Sigmoid colon (tissue), 7 donors: ENCODE measurements around the gene CFAP61. TPM values are rescaled to one million over a fixed set of nuclear protein-coding genes. Genes with fewer than 3 reads are reported as not detected.

ENCODE experiments used
- DNase-seq: peaks from one replicate; pipeline ENCODE4 v3.0.0-alpha.2; 2019
- H3K27ac ChIP-seq, 4 donors: fragments of 200-600 bp; sonication (generic); one replicate each; pipeline ENCODE4 v1.5.1; 2016 to 2019; ENCODE audit warnings: mild to moderate bottlenecking in 1 of 4
- H3K27me3 ChIP-seq, 3 donors: fragments of 200-600 bp; sonication (generic); one replicate each; pipeline ENCODE4 v1.5.1; 2019; ENCODE audit warnings: mild to moderate bottlenecking in 1 of 3
- H3K36me3 ChIP-seq, 4 donors: fragments of 200-600 bp; sonication (generic); one replicate each; pipeline ENCODE4 v1.5.1; 2016 to 2019
- H3K4me1 ChIP-seq, 4 donors: fragments of 200-600 bp; sonication (generic); one replicate each; pipeline ENCODE4 v1.5.1; 2017 to 2019
- H3K4me3 ChIP-seq, 4 donors: fragments of 200-600 bp; sonication (generic); one replicate each; pipeline ENCODE4 v1.5.1; 2017 to 2019; ENCODE audit warnings: mild to moderate bottlenecking in 2 of 4, moderate library complexity in 1 of 4
- H3K9me3 ChIP-seq, 4 donors: fragments of 200-600 bp in 3 of 4; sonication (generic) in 3 of 4; one replicate each; pipeline versions ENCODE4 v1.5.1 to v1.6.1; 2013 to 2019
- EP300 ChIP-seq, 4 donors: sonication (generic); formaldehyde crosslinking; IDR thresholded peaks; one replicate each; pipeline ENCODE4 v1.6.1; 2017; ENCODE audit warnings: antibody characterized with exemption in 4 of 4
- POLR2A ChIP-seq, 2 donors: fragments of 450-650 bp; IDR thresholded peaks; one replicate each; pipeline ENCODE4 v1.6.1; 2016; ENCODE audit warnings: antibody characterized with exemption in 2 of 2, mild to moderate bottlenecking in 2 of 2, moderate library complexity in 2 of 2
- POLR2AphosphoS5 ChIP-seq, 4 donors: sonication (generic); formaldehyde crosslinking; IDR thresholded peaks; one replicate each; pipeline ENCODE4 v1.6.1; 2017; ENCODE audit warnings: antibody characterized with exemption in 4 of 4
- WGBS, 2 donors: extraction: QIAGEN DNeasy Blood & Tissue Kit; methylation state at CpG; one replicate each; pipeline ENCODE4 v1.1.7; 2013; 5-methylcytosine and 5-hydroxymethylcytosine counted together
- intact Hi-C: fragments of 100-400 bp; cut with DNase I; formaldehyde crosslinking; loops from one replicate; pipeline ENCODE4 v1.15.1; 2023
- polyA plus RNA-seq, 3 donors: library from polyadenylated mRNA; stranded (reverse); fragments of 200-250 nt; gene quantifications; one replicate each; pipeline ENCODE4 v1.2.3, GENCODE V29; 2013
- total RNA-seq, 4 donors: library from RNA; depleted of rRNA; stranded (reverse); fragments of >200 nt; gene quantifications; one replicate each; pipeline ENCODE4 v1.1.0, GENCODE V29; 2016
- TF ChIP-seq, protein P1 (sequence below), 4 experiments: fragments of 450-650 bp in 3 of 4; fragments of 200-600 bp in 1 of 4; IDR thresholded peaks; one replicate each; pipeline ENCODE4 v1.5.1; 2016 to 2019; ENCODE audit warnings: antibody characterized with exemption in 4 of 4, mild to moderate bottlenecking in 3 of 4, moderate library complexity in 2 of 4
- donor health status: healthy with polysubstance abuse.
- donor health status: Bipolar disorder and iron deficiency.
- donor health status: healthy.

Gene CFAP61
- total and polyA plus RNA-seq, 7 donors: 0.15 to 2.0 (median 0.44) TPM; not detected in 3

DNA sequence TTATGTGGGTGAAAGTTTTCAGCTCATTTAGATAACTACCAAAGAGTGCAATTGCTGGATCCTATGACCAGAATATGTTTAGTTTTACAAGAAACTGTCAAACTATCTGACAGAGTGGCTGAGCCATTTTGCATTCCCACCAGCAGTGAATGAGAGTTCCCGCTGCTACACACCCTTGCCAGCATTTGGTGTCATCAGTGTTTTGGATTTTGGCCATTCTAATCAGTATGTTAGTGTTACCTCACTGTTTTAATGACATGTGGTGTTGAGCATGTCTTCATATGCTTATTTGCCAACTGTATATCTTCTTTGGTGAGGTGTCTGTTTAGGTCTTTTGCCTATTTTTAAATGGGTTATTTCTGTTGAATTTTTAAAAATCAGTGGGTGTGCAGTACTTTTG lies 120.9 kb downstream of the CFAP61 start:
- Histone ChIP-seq H3K4me3 (no peak overlapping the region), H3K4me1 (no peaks in the 10 kb centered on the region), H3K27ac (no peak overlapping the region), H3K36me3 (no peaks in the 10 kb centered on the region), H3K9me3 (peaks cover 0 to 2% (median under 1%) of the 10 kb centered on the region in 4 donors), H3K27me3 (no peaks in the 10 kb centered on the region)
- TF ChIP-seq POLR2AphosphoS5 (IDR thresholded peaks at IDR 0.05) (no peak), POLR2A (IDR thresholded peaks at IDR 0.05) (no peak), EP300 (IDR thresholded peaks at IDR 0.05) (no peak)
- TF ChIP-seq, protein P1, sequence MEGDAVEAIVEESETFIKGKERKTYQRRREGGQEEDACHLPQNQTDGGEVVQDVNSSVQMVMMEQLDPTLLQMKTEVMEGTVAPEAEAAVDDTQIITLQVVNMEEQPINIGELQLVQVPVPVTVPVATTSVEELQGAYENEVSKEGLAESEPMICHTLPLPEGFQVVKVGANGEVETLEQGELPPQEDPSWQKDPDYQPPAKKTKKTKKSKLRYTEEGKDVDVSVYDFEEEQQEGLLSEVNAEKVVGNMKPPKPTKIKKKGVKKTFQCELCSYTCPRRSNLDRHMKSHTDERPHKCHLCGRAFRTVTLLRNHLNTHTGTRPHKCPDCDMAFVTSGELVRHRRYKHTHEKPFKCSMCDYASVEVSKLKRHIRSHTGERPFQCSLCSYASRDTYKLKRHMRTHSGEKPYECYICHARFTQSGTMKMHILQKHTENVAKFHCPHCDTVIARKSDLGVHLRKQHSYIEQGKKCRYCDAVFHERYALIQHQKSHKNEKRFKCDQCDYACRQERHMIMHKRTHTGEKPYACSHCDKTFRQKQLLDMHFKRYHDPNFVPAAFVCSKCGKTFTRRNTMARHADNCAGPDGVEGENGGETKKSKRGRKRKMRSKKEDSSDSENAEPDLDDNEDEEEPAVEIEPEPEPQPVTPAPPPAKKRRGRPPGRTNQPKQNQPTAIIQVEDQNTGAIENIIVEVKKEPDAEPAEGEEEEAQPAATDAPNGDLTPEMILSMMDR (IDR thresholded peaks at IDR 0.05): no peak
- 35 to 78% methylated on average over 1 of the region's 1 CpG for WGBS, 2 donors
- intact Hi-C loops: no loop called here
- no peak for DNase-seq

DNA sequence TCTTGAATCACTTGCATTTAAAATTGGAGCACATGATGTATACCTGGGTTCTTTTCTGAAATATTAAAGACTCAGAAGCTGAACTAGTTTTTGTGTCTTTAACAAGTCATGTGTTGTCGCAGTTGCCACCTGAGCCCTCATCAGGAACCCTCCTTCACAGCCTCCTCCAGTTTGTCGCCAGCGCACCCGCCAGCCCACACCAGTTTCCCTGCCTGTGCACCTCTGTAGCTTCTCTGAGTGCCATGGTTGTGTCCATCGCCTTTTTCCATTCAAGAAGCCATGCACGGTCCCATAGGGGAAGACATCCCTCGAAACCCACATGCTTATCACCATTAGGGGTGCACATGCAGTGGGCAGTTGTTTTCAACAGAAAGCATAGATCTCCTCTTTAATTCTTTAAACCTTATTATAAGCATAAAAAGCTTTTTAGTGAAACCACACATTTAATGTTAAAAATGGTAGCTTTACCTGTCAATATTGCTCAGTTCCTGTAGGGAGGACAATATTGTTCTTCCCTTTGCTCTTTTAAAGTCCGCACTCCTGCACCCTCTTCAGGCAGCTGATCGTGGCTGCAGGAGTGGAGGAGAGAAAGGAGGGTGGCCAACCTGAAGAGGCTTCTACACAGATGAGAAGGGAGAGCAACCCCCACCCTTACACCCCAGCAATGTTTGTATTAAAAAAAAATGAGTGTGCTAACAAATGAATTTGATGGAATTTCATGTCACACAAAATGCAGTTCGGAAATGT lies 121.9 kb downstream of the CFAP61 start:
- no peak for DNase-seq
- no peaks in the 10 kb centered on the region for H3K27me3 ChIP-seq
- no peak overlapping the region for H3K4me3 ChIP-seq
- intact Hi-C loops: no loop called here
- TF ChIP-seq EP300 (IDR thresholded peaks at IDR 0.05) (no peak), POLR2AphosphoS5 (IDR thresholded peaks at IDR 0.05) (no peak), POLR2A (IDR thresholded peaks at IDR 0.05) (no peak)
- TF ChIP-seq, protein P1 (IDR thresholded peaks at IDR 0.05): no peak
- no peak overlapping the region for H3K27ac ChIP-seq
- 84 to 91% methylated on average over 10 of the region's 10 CpGs for WGBS, 2 donors
- no peaks in the 10 kb centered on the region for H3K36me3 ChIP-seq
- peaks cover 0 to 2% (median under 1%) of the 10 kb centered on the region in 4 donors for H3K9me3 ChIP-seq
- no peaks in the 10 kb centered on the region for H3K4me1 ChIP-seq

DNA sequence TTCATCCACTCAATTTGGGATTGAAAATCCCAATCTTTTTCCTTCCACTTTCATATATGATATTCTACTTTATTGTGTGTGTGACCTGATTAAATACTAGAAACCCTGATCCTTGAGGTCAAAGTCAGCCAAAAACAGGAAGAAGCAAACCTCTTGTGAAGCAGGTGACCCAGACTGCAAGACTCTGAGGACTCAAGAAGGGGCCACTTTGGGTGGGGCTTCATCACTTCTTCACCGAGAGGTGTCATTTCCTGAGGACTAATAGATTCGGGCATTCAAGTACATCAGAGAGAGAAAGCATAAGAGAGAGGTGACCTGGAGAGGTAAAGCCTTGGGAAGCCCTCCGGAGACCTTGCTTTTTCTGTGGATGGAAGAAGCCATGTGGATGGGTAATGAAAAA lies 129.0 kb downstream of the CFAP61 start:
- H3K27ac ChIP-seq: no peak overlapping the region
- TF ChIP-seq POLR2AphosphoS5 (IDR thresholded peaks at IDR 0.05): no peak
- TF ChIP-seq, protein P1 (IDR thresholded peaks at IDR 0.05): no peak
- no peak for TF ChIP-seq POLR2A (IDR thresholded peaks at IDR 0.05)
- TF ChIP-seq EP300 (IDR thresholded peaks at IDR 0.05): no peak
- intact Hi-C loops: no loop called here
- H3K36me3 ChIP-seq: no peaks in the 10 kb centered on the region
- no peaks in the 10 kb centered on the region for H3K27me3 ChIP-seq
- peaks cover 0 to 2% (median 0%) of the 10 kb centered on the region in 4 donors for H3K9me3 ChIP-seq
- no peak for DNase-seq
- H3K4me3 ChIP-seq: no peak overlapping the region
- WGBS, 2 donors: 84 to 85% methylated on average over 3 of the region's 3 CpGs
- no peaks in the 10 kb centered on the region for H3K4me1 ChIP-seq

DNA sequence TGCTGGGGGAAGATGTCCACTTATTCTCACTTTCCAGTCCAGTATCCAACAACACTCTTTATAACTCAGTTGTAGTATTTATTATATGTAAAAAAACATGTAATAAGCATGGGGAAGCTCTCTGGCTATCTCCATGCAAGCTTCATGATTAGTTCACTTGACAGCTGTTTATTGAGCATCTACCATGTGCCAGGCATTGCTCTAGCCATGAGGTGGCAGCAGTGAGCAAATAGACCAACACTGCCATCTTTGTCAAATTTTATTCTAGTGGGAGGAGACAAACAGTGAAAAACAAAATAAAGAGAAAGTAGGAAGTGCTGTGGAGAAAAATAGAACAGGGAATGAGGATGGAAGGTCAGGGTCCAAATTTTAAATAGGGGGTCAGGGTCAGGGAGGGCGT lies 131.8 kb downstream of the CFAP61 start:
- DNase-seq: no peak
- intact Hi-C loops: no loop called here
- Histone ChIP-seq H3K36me3 (no peaks in the 10 kb centered on the region), H3K4me1 (no peaks in the 10 kb centered on the region), H3K27ac (no peak overlapping the region), H3K4me3 (no peak overlapping the region), H3K27me3 (no peaks in the 10 kb centered on the region), H3K9me3 (peaks cover 0 to 2% (median 0%) of the 10 kb centered on the region in 4 donors)
- 61 to 83% methylated on average over 1 of the region's 1 CpG for WGBS, 2 donors
- TF ChIP-seq, protein P1 (IDR thresholded peaks at IDR 0.05): no peak
- TF ChIP-seq EP300 (IDR thresholded peaks at IDR 0.05) (no peak), POLR2AphosphoS5 (IDR thresholded peaks at IDR 0.05) (no peak), POLR2A (IDR thresholded peaks at IDR 0.05) (no peak)
